IMR-90 (cell line): ENCODE results near the gene RXRB. TPM values are rescaled to one million over a fixed set of nuclear protein-coding genes. Genes with fewer than 3 reads are reported as not detected.

ENCODE experiments used
- NFE2L2 ChIP-seq: fragments of 150-350 bp; IDR thresholded peaks from 2 replicates; pipeline ENCODE4 v1.6.1; 2016; ENCODE audit warnings: low read depth, mild to moderate bottlenecking, low read length
- RFX5 ChIP-seq: IDR thresholded peaks from 2 replicates; pipeline ENCODE4 v1.8.0; 2012; ENCODE audit warnings: low read depth, mild to moderate bottlenecking, low read length, moderate library complexity
- polyA plus RNA-seq, 3 experiments: library from polyadenylated mRNA; depleted of rRNA; stranded (reverse); fragments of >200 nt; gene quantifications; 2 replicates each; pipeline ENCODE4 v1.2.3, GENCODE V29; 2012; ENCODE audit warnings: low replicate concordance in 1 of 3
- total RNA-seq: library from RNA; depleted of rRNA; stranded (reverse); fragments of >200 nt; gene quantifications from 2 replicates; pipeline ENCODE4 v1.2.3, GENCODE V29; 2012

Gene RXRB
- total and polyA plus RNA-seq, 2 of the 4 experiments (the other 2 are of a cell fraction) = 18.6 to 53.7 TPM

DNA sequence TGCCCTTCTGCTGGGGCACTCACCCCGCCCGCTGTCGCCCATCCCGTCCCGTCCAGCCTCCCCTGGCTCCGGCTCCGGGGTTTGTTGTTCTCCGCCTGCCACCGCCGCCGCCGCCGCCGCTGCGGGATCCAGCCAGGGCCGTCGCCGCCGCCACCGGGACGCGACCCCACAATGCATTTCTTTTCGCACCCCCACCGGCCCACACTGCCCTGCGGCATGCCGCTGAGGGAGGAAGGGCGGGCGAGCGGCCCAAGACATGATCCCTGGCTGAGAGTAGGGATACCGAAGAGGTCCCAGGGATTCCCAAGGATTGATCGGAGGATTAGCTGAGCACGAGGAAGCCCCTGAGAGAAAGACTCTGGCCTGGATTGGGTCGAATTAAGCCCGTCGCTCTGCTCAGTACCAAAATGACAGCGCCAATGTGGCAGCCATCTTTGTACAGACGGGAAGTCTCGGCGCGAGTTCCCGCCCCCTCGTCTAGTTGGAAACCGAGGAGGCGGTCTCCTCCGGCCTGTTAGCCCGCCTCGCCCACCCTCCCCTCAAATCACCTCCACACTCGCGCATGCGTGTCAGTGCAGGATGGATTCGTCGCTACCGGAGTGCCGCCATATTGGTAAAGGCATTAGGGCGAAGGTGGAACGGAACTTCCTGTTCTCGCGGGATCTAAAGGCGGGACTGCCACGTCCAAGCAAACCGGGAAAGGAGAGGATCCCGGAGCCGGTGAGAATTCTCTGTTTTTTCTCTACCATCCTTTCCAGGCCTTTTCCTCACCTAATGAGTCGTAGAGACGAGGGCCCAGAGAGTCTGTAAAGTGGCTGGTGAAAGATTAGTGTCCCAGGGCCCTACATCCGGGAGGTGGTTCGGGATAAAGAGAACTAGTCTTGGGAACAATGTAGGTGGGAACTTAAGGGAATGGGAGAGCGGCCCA is at the start of gene RXRB, which contains the start of gene SLC39A7 (continued):
- TF ChIP-seq RFX5 (no peak), NFE2L2 (no peak)
